IMR-90 (cell line): ENCODE results near the gene CTRB2. TPM values are rescaled to one million over a fixed set of nuclear protein-coding genes. Genes with fewer than 3 reads are reported as not detected.
A peak's percentile ranks its signal among the peaks of the same experiment; 100 is the strongest.

Source experiments
- ATAC-seq: fragments of 200-7000 bp; cut with Tn5 transposase; 2 replicates; pipeline ENCODE4 v1.9.1; 2020; ENCODE audit warnings: low read depth, mild to moderate bottlenecking, moderate library complexity
- BruUV-seq: library from RNA; stranded (reverse); fragments of 400-500 nt; replicated peaks from 2 replicates; lab custom pipeline; 2021; lab: Mats Ljungman, UMichigan
- CTCF ChIA-PET: fragments of 300-600 bp; formaldehyde crosslinking; extraction: SDS; loops from one replicate; lab custom pipeline; 2021; ENCODE audit warnings: antibody characterized with exemption; lab: Yijun Ruan, JAX
- POLR2A ChIA-PET: fragments of 300-600 bp; sonication (Branson Sonifier 250); formaldehyde crosslinking; loops from one replicate; lab custom pipeline; 2022; ENCODE audit warnings: antibody characterized with exemption; ENCODE audit not compliant: unreplicated experiment; lab: Charles Lee
- DNase-seq: peaks from one replicate; pipeline ENCODE4 v3.0.0; 2013
- H2AFZ ChIP-seq: replicated peaks from 2 replicates; pipeline ENCODE3; 2013; ENCODE audit warnings: low read length, mild to moderate bottlenecking; ENCODE audit not compliant: poor library complexity
- H2AK5ac ChIP-seq: 2 replicates; pipeline ENCODE4 v1.6.1; 2013; ENCODE audit warnings: low read depth, low read length, inconsistent platforms
- H2AK9ac ChIP-seq: replicated peaks from 2 replicates; pipeline ENCODE3; 2013; ENCODE audit warnings: mild to moderate bottlenecking, low read depth, low read length, moderate library complexity; ENCODE audit not compliant: poor library complexity
- H2BK120ac ChIP-seq: 2 replicates; pipeline ENCODE4 v1.6.1; 2013; ENCODE audit warnings: low read depth, low read length, inconsistent platforms
- H2BK15ac ChIP-seq: 3 replicates; pipeline ENCODE4 v1.6.1; 2013; ENCODE audit warnings: low read depth, low read length, inconsistent platforms
- H2BK20ac ChIP-seq: 2 replicates; pipeline ENCODE4 v1.6.1; 2013; ENCODE audit warnings: low read depth, mild to moderate bottlenecking, inconsistent platforms, low read length, moderate library complexity
- H2BK5ac ChIP-seq: 2 replicates; pipeline ENCODE4 v1.6.1; 2013; ENCODE audit warnings: mild to moderate bottlenecking, low read depth, low read length, inconsistent platforms; ENCODE audit not compliant: poor library complexity, severe bottlenecking
- H3K14ac ChIP-seq: replicated peaks from 2 replicates; pipeline ENCODE4 v1.6.1; 2013; ENCODE audit warnings: low read depth, low read length, inconsistent platforms
- H3K18ac ChIP-seq: 2 replicates; pipeline ENCODE4 v1.6.1; 2013; ENCODE audit warnings: low read depth, low read length, control low read depth
- H3K23ac ChIP-seq: 2 replicates; pipeline ENCODE4 v1.6.1; 2013; ENCODE audit warnings: low read depth, low read length, inconsistent platforms
- H3K27ac ChIP-seq: 2 replicates; pipeline ENCODE4 v1.5.1; 2013; ENCODE audit warnings: mild to moderate bottlenecking, control low read depth, low read length; ENCODE audit not compliant: insufficient read depth
- H3K27me3 ChIP-seq: 2 replicates; pipeline ENCODE4 v1.6.1; 2013; ENCODE audit warnings: low read length; ENCODE audit not compliant: control insufficient read depth, insufficient read depth
- H3K36me3 ChIP-seq: 2 replicates; pipeline ENCODE4 v1.6.1; 2013; ENCODE audit warnings: low read length, mixed read lengths; ENCODE audit not compliant: control insufficient read depth, insufficient read depth
- H3K4ac ChIP-seq: 2 replicates; pipeline ENCODE4 v1.6.1; 2013; ENCODE audit warnings: low read depth, low read length, inconsistent platforms
- H3K4me1 ChIP-seq: 2 replicates; pipeline ENCODE4 v1.6.1; 2013; ENCODE audit warnings: low read length, mixed read lengths; ENCODE audit not compliant: control insufficient read depth, insufficient read depth
- H3K4me2 ChIP-seq: 2 replicates; pipeline ENCODE4 v1.6.1; 2013; ENCODE audit warnings: low read depth, mild to moderate bottlenecking, control low read depth, low read length, moderate library complexity
- H3K4me3 ChIP-seq: 2 replicates; pipeline ENCODE4 v1.5.1; 2013; ENCODE audit warnings: low read depth, mild to moderate bottlenecking, control low read depth, low read length, moderate library complexity; ENCODE audit not compliant: insufficient read depth
- H3K56ac ChIP-seq: 2 replicates; pipeline ENCODE4 v1.6.1; 2013; ENCODE audit warnings: low read length, inconsistent platforms; ENCODE audit not compliant: insufficient read depth; ENCODE audit errors: extremely low read depth
- H3K79me1 ChIP-seq, 2 experiments: 2 replicates each; pipeline ENCODE4 v1.6.1; 2013; ENCODE audit warnings: low read length in 2 of 2, inconsistent platforms in 1 of 2, low read depth in 1 of 2
- H3K9ac ChIP-seq: 2 replicates; pipeline ENCODE4 v1.6.1; 2013; ENCODE audit warnings: low read depth, low read length, control low read depth
- H3K9me1 ChIP-seq: 2 replicates; pipeline ENCODE4 v1.6.1; 2013; ENCODE audit warnings: low read length, inconsistent platforms; ENCODE audit not compliant: insufficient read depth
- H3K9me3 ChIP-seq: 2 replicates; pipeline ENCODE4 v1.6.1; 2013; ENCODE audit warnings: low read length; ENCODE audit not compliant: control insufficient read depth, insufficient read depth
- H4K20me1 ChIP-seq: 2 replicates; pipeline ENCODE4 v1.6.1; 2013; ENCODE audit warnings: low read length, inconsistent platforms; ENCODE audit not compliant: insufficient read depth
- H4K5ac ChIP-seq: 2 replicates; pipeline ENCODE4 v1.6.1; 2013; ENCODE audit warnings: mild to moderate bottlenecking, low read depth, low read length, control low read depth
- H4K8ac ChIP-seq, 2 experiments: 2 replicates each; pipeline ENCODE4 v1.6.1; 2013; ENCODE audit warnings: low read depth in 2 of 2, low read length in 2 of 2, control low read depth in 1 of 2, inconsistent platforms in 1 of 2
- H4K91ac ChIP-seq: 2 replicates; pipeline ENCODE4 v1.6.1; 2013; ENCODE audit warnings: low read depth, low read length, inconsistent platforms; ENCODE audit not compliant: insufficient read depth
- MAZ ChIP-seq: IDR thresholded peaks from 2 replicates; pipeline ENCODE4 v1.6.1; 2012; ENCODE audit warnings: low read depth, mild to moderate bottlenecking, low read length, improper control_type of control experiment, moderate library complexity, borderline replicate concordance
- NFE2L2 ChIP-seq: fragments of 150-350 bp; IDR thresholded peaks from 2 replicates; pipeline ENCODE4 v1.6.1; 2016; ENCODE audit warnings: low read depth, mild to moderate bottlenecking, low read length
- RCOR1 ChIP-seq: IDR thresholded peaks from 2 replicates; pipeline ENCODE4 v1.6.1; 2012; ENCODE audit warnings: mild to moderate bottlenecking, low read length, improper control_type of control experiment; ENCODE audit not compliant: insufficient replicate concordance
- RFX5 ChIP-seq: IDR thresholded peaks from 2 replicates; pipeline ENCODE4 v1.8.0; 2012; ENCODE audit warnings: low read depth, mild to moderate bottlenecking, low read length, moderate library complexity
- WGBS, 2 experiments: methylation state at CpG; one replicate each; pipeline versions ENCODE4 v1.1.5 to v1.1.7; 2013; ENCODE audit warnings: missing lambda C conversion rate in 2 of 2; ENCODE audit not compliant: insufficient read length in 1 of 2; ENCODE audit errors: extremely low coverage in 2 of 2; 5-methylcytosine and 5-hydroxymethylcytosine counted together
- dilution Hi-C: fragments of 300-500 bp; cut with HindIII; formaldehyde crosslinking; loops from one replicate; pipeline ENCODE4 v1.14.3; 2018; ENCODE audit warnings: low sequenced_read_pairs; ENCODE audit not compliant: unreplicated experiment
- in situ Hi-C: fragments of 300-500 bp; cut with MboI; formaldehyde crosslinking; loops from 3 replicates; pipeline ENCODE4 v1.14.3; 2019; ENCODE audit warnings: low sequenced_read_pairs, inconsistent platforms, mixed read lengths
- intact Hi-C: fragments of 100-400 bp; cut with micrococcal nuclease; formaldehyde crosslinking; loops from 2 replicates; pipeline ENCODE4 v1.10.0; 2022
- polyA plus RNA-seq, 3 experiments: library from polyadenylated mRNA; depleted of rRNA; stranded (reverse); fragments of >200 nt; gene quantifications; 2 replicates each; pipeline ENCODE4 v1.2.3, GENCODE V29; 2012; ENCODE audit warnings: low replicate concordance in 1 of 3
- total RNA-seq: library from RNA; depleted of rRNA; stranded (reverse); fragments of >200 nt; gene quantifications from 2 replicates; pipeline ENCODE4 v1.2.3, GENCODE V29; 2012

CTRB2 gene
- total and polyA plus RNA-seq, 2 of the 4 experiments (the other 2 are of a cell fraction) = not detected

DNA sequence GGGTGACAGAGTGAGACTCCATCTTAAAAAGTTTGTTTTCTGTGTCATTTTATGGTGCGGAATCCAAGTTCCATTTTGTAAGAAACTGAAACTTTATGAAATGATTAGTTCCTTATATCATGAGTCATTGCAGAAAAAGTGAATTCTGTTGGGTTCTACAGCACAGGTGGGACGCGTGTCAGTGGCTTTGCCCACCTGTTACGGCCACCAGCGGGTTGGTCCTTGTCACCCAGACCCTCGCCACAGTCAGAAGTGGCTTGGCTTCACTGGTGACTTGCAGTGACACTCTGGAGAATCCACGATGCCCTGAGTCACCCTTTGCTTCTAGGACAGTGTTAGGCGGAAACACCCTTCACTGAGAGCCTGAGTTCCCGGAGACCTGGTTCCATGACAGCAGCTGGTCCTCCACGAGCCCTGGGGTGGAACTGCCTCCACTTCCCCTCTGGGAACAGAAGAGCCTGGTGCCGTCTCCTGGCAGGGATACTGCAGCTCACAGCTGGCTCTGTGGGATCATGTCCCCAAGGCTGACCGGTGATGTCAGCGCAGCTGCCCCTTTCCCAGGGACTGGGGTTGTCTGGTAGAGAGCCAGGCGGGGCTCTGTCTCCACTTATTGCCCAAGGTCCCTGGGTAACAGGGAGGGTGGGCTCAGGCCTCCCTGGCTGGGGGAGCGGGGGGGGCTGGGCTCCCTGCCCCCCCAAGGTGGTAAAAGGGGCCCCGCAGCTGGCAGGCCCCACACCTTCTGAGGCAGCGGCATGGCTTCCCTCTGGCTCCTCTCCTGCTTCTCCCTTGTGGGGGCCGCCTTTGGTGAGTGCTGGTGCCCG is 11.5 kb upstream of the CTRB2 start, which contains the start of gene CTRB1:
CTRB1 (plus strand) TSS at position 733 of the 821 bp plus-strand sequence; CDS start at position 753, 20 bp downstream.
- Histone ChIP-seq H2BK120ac (no peak within 1 kb of the TSS), H3K9ac (no peak within 1 kb of the TSS), H3K9me1 (no peaks in the 10 kb centered on the region), H3K14ac (no peak within 1 kb of the TSS), H4K8ac (no peak within 1 kb of the TSS), H3K27ac (no peak within 1 kb of the TSS), H2AFZ (peak within 1 kb of the TSS; percentile 61), H3K4me2 (no peak within 1 kb of the TSS), H3K36me3 (no peaks in the 10 kb centered on the region), H2BK5ac (no peak within 1 kb of the TSS), H3K4me1 (no peaks in the 10 kb centered on the region), H4K5ac (no peak within 1 kb of the TSS), H3K4me3 (no peak within 1 kb of the TSS), H3K27me3 (no peaks in the 10 kb centered on the region), H2BK15ac (no peak within 1 kb of the TSS), H2BK20ac (no peak within 1 kb of the TSS), H3K79me1 (no peaks in the 10 kb centered on the region), H3K23ac (no peak within 1 kb of the TSS), H3K4ac (no peak within 1 kb of the TSS), H3K9me3 (no peaks in the 10 kb centered on the region), H2AK9ac (no peak within 1 kb of the TSS), H4K91ac (no peak within 1 kb of the TSS), H3K18ac (no peak within 1 kb of the TSS), H3K56ac (no peak within 1 kb of the TSS), H2AK5ac (no peak within 1 kb of the TSS), H4K20me1 (no peaks in the 10 kb centered on the region)
- DNase-seq = no peak
- BruUV-seq = no TSS peak
- ATAC-seq = no peak
- dilution Hi-C loops (no loop called here), in situ Hi-C loops (loop anchor here (25.0 kb wide), 2 partner anchors 369 to 544 kb away; no protein-coding TSS in a partner anchor), intact Hi-C loops (no loop called here)
- POLR2A ChIA-PET = no interaction called here
- CTCF ChIA-PET = no interaction called here
- WGBS, 2 experiments = 78% methylated on average over 12 of the region's 19 CpGs; no CpG with 5 or more reads in 1 of the 2 experiments
- TF ChIP-seq MAZ (no peak), RCOR1 (no peak), NFE2L2 (no peak), RFX5 (no peak)
